VCaP (cell line): ENCODE data around the gene ST6GALNAC4.

Experiments
- H3K27ac ChIP-seq: fragments of 450-650 bp; 2 replicates; pipeline ENCODE4 v1.5.1; 2017
- CTCF ChIP-seq: fragments of 450-650 bp; conservative IDR thresholded peaks from 2 replicates; pipeline ENCODE4 v1.5.1; 2017; ENCODE audit warnings: mild to moderate bottlenecking, moderate library complexity

Gene ST6GALNAC4

GRCh38 chr9:127896395-127897192 lies 20.2 kb downstream of the ST6GALNAC4 start:
- no peak overlapping the region for H3K27ac ChIP-seq
- TF ChIP-seq CTCF = no peak

- H3K27ac ChIP-seq = no peak overlapping the region
- no peak for TF ChIP-seq CTCF
Measured at GRCh38 chr9:127895811-127896210, 21.0 kb downstream of the ST6GALNAC4 start.

- H3K27ac ChIP-seq = no peak overlapping the region
- no peak for TF ChIP-seq CTCF
Measured at GRCh38 chr9:127893392-127893791, 23.4 kb downstream of the ST6GALNAC4 start.

GRCh38 chr9:127892831-127893230 lies 24.0 kb downstream of the ST6GALNAC4 start:
- no peak overlapping the region for H3K27ac ChIP-seq
- TF ChIP-seq CTCF = no peak

- no peak for TF ChIP-seq CTCF
- no peak overlapping the region for H3K27ac ChIP-seq
Measured at GRCh38 chr9:127890053-127890452, 26.8 kb downstream of the ST6GALNAC4 start.

- H3K27ac ChIP-seq = no peak overlapping the region
- no peak for TF ChIP-seq CTCF
Measured at GRCh38 chr9:127887792-127888191, 29.0 kb downstream of the ST6GALNAC4 start.

GRCh38 chr9:127886401-127886972 lies 30.4 kb downstream of the ST6GALNAC4 start:
- no peak overlapping the region for H3K27ac ChIP-seq
- no peak for TF ChIP-seq CTCF
